GM10266 (cell line): ENCODE results near the gene IL17REL.

Source experiments
- DNase-seq: peaks from one replicate; pipeline ENCODE4 v3.0.0; 2012; ENCODE audit errors: extremely low spot score
- TF ChIP-seq, protein P1 (sequence below): IDR thresholded peaks from 2 replicates; pipeline ENCODE4 v1.5.1; 2012; ENCODE audit warnings: mild to moderate bottlenecking, low read depth; ENCODE audit not compliant: control insufficient read depth, insufficient read depth; ENCODE audit errors: missing control alignments

Gene IL17REL

DNA sequence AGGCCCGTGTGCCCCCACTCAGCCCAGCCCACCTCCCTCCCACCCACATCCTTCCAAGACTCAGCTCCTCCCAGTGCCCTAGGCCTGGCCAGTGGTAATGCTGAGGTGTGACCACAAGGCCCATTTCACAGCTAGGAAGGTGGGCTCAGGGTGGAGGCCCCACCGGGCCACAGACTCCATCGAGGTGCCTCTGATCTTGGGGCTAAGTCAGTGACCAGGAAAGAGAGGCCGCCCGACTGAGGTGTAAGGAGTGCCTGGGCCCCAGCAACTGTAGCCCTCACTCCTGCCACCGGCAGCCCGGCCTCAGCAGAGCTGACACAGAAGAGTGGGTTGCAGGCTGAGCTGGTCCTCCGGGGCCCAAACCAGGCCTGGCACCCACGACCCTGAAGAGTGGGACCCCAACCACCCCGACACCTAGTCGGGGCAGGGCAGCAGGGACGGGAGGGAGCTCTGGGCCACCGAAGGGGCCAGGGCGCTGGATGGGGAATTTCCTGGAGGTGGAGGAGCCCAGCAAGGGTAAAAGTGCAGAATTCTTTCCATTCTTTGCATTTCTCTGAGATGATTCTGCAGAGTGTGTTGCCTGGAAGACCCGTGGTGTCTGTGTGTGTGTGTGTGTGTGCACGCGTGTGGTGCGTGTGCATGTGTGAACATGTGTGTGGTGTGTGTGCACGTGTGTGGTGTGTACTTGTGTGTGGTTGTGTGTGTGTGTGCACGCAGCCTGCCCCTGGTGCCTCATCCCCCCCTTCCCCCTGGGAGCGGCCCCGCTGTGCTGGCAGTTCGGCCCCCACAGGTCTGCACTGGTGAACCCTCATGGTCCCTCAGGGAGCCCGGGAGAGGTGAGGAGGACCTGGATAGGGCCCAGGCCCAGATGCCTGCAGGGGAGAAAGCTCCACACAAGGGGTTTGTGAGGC lies 60.3 kb downstream of the IL17REL start:
- TF ChIP-seq, protein P1, sequence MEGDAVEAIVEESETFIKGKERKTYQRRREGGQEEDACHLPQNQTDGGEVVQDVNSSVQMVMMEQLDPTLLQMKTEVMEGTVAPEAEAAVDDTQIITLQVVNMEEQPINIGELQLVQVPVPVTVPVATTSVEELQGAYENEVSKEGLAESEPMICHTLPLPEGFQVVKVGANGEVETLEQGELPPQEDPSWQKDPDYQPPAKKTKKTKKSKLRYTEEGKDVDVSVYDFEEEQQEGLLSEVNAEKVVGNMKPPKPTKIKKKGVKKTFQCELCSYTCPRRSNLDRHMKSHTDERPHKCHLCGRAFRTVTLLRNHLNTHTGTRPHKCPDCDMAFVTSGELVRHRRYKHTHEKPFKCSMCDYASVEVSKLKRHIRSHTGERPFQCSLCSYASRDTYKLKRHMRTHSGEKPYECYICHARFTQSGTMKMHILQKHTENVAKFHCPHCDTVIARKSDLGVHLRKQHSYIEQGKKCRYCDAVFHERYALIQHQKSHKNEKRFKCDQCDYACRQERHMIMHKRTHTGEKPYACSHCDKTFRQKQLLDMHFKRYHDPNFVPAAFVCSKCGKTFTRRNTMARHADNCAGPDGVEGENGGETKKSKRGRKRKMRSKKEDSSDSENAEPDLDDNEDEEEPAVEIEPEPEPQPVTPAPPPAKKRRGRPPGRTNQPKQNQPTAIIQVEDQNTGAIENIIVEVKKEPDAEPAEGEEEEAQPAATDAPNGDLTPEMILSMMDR = no peak
- DNase-seq = no peak

DNA sequence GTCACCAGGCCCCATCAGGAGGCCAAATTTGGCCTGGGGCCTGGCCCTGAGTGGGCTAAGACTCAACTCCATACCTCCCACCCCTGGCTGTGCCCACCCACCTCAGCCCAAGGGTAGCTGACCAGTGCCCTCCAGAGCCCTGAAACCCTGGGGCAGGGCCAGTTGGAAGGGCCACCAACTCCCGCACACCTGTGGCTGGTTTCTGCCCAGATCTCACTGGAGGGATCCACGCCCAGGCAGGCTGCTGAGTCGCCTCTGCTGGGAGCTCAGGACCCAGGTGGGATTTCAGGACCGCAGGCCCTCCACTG lies 60.9 kb downstream of the IL17REL start:
- no peak for DNase-seq
- TF ChIP-seq, protein P1 = no peak

DNA sequence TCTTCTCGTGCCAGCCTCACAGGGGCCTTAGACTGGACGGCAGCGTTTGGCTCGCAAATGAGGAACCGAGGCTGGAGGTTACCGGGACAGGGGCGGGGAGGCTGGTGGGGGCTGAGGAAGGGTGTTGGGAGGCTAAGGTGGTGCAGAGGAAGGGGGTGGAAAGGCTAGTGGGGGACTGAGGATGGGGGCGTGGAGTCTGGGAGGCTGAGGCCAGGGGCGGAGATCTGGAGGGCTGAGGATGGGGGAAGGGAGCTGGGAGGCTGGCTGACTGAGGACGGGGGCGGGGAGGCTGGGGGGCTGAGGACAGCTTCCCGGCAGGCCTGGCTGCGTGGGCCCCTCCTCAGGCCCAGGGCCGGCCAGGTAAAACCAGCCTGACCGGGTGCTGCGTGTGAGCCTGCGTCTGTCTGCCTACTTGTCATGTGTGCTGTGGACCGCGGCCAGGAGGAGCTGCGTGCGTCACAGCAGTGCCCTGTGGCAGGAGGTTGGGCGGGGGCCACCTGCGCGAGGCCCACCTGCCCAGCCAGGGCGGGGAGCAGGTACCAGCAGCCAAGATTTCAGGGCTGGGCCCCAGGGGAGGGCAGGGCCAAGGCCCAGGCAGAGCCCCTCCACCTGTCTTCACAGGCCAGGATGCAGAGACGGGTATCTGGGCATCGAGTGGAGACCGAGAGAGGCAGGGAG lies 61.4 kb downstream of the IL17REL start:
- DNase-seq = no peak
- TF ChIP-seq, protein P1 = no peak

DNA sequence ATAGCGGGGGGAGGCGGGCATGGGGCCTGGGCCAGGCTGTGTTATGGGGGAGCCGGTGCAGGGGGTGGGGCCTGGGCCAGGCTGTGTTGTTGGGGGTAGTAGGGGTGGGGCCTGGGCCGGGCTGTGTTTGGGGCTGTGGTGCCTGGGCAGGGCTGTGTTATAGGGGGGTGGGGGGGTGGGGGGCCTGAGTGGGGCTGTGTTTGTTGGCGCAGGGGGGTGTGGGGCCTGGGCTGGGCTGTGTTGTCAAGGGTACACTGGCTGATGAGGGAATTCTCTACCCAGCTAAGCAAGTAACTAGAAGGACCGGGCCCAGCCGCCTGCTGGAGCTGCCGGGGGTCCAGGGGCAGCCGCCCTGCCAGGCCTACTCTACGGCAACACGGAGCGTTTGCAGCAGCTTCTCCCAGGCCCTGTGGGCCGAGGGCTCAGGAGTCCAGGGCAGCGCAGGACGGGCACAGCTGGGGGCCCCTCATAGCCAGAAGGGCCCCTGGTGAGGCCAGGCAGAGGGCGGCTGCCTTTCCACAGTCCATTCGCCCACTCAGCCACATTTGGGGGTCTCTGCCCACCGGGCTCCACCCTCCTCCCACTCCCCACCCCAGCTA lies 62.1 kb downstream of the IL17REL start:
- DNase-seq = no peak

DNA sequence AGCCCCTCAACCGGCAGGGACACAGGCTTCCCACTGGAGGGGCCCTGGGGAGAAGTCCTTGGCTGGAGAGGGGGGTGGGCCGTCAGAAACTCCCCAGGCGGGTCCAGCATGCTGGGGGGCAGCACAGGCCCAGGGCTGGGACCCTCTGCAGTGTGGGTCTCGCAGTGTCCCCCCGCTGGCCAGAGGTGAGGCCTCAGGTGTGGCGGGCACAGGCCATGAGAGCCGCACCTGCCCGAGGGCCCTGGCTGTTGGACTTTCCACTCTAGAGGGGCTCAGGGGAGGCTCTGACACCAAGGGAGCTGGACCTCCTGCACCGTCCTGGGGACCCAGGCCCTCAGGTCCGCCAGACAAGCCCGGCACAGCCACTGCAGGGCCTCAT lies 62.7 kb downstream of the IL17REL start:
- TF ChIP-seq, protein P1 = no peak
- no peak for DNase-seq

More for the DNA sequence above, 62.1 kb downstream of the IL17REL start:
- TF ChIP-seq, protein P1 = no peak

DNA sequence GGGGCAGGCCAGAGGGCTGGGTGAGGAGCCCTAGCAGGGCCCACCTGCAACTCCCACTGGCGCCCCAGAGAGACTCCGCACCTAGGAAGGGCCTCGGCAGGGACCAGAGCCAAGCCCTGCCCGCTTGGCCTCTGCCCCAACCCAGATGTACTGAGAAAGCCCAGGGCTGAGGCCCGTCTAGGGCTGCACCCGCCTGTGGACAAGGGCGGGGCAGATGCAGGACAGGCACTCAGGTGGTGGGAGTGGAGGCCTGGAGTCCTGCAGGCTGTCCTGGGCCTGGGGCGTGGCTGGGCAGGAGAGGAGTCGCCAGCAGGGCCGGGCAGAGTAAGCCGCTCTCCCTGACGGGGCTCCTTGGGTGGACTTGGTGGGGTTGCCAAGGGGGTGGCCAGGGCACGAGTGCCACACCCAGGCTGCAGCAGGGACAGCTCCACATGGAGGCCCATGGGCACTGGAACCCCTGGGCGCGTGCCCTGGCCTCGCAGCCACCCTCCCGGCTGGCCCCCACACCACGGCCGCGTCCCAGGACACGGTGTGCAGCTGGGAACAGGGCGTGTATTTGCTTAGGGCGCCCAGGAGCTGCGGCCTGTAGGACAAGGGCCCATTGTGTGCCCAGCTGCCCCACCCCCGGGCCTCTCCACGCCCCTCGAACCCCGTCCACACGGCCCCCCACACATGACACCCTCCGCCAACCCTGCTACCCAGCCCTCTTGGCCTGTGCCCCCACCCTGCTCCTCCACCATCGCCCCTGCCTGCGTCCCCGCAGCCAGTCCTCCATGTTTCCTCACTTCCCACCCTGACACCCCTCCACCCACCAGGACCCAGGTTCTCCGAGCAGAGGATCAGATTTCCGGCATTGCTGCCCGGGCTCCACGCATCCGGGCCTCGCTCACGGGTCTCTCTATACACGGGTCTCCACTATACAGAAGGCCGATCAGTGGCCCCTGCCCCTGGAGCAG lies 63.3 kb downstream of the IL17REL start:
- TF ChIP-seq, protein P1 = no peak
- DNase-seq = no peak
